ENCODE data around the gene ICAM3.

DNA sequence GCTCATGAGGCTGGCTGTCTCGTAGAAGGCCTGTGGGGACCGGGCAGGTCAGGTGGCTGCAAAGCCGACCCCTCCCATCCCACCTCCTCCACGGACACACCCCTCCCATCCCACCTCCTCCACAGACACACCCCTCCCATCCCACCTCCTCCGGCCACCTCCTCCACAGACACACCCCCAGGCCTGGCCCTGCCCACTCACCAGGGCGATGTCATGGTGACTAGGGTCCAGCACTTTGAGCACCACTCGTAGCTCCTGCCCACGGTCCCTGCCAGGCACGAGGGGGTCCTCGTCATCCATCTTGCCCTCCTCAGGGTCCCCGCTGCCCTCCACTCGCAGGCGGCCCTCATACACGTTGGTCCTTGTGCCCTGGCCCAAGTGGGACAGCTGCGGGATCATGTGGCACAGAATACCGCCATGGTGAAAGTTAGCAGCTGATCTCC is 22.2 kb upstream of the ICAM3 start:
- TF ChIP-seq, protein P1, sequence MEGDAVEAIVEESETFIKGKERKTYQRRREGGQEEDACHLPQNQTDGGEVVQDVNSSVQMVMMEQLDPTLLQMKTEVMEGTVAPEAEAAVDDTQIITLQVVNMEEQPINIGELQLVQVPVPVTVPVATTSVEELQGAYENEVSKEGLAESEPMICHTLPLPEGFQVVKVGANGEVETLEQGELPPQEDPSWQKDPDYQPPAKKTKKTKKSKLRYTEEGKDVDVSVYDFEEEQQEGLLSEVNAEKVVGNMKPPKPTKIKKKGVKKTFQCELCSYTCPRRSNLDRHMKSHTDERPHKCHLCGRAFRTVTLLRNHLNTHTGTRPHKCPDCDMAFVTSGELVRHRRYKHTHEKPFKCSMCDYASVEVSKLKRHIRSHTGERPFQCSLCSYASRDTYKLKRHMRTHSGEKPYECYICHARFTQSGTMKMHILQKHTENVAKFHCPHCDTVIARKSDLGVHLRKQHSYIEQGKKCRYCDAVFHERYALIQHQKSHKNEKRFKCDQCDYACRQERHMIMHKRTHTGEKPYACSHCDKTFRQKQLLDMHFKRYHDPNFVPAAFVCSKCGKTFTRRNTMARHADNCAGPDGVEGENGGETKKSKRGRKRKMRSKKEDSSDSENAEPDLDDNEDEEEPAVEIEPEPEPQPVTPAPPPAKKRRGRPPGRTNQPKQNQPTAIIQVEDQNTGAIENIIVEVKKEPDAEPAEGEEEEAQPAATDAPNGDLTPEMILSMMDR (IDR thresholded peaks at IDR 0.05) = no peak
- TF ChIP-seq POLR2A (IDR thresholded peaks at IDR 0.05) (no peak), POLR2AphosphoS5 (IDR thresholded peaks at IDR 0.05) (no peak)

Measured in breast epithelium (tissue), 3 donors.